H9 (cell line): ENCODE data around the gene RAB27A. TPM values are rescaled to one million over a fixed set of nuclear protein-coding genes. Genes with fewer than 3 reads are reported as not detected.

ENCODE experiments used
- DNase-seq: peaks from one replicate; pipeline ENCODE4 v3.0.0-alpha.2; 2017
- H2AFZ ChIP-seq: one replicate; pipeline ENCODE4 v1.6.1; 2013; ENCODE audit warnings: mild to moderate bottlenecking, low read length, control low read depth, moderate library complexity
- H2AK5ac ChIP-seq: 2 replicates; pipeline ENCODE4 v1.6.1; 2013; ENCODE audit warnings: low read length, control low read depth, mixed read lengths; ENCODE audit not compliant: insufficient read length
- H2BK120ac ChIP-seq: one replicate; pipeline ENCODE4 v1.6.1; 2013; ENCODE audit warnings: low read depth, mild to moderate bottlenecking, low read length, control low read depth, inconsistent platforms; ENCODE audit not compliant: poor library complexity, severe bottlenecking
- H2BK12ac ChIP-seq: 2 replicates; pipeline ENCODE4 v1.6.1; 2013; ENCODE audit warnings: low read length, control low read depth, mixed read lengths, low read depth; ENCODE audit not compliant: insufficient read length
- H2BK15ac ChIP-seq: 2 replicates; pipeline ENCODE4 v1.6.1; 2013; ENCODE audit warnings: low read depth, low read length, control low read depth
- H2BK20ac ChIP-seq: one replicate; pipeline ENCODE4 v1.6.1; 2013; ENCODE audit warnings: low read depth, mild to moderate bottlenecking, low read length, control low read depth, inconsistent platforms; ENCODE audit not compliant: poor library complexity, severe bottlenecking
- H2BK5ac ChIP-seq: 2 replicates; pipeline ENCODE4 v1.6.1; 2013; ENCODE audit warnings: low read length, control low read depth, mixed read lengths; ENCODE audit not compliant: insufficient read length
- H3K14ac ChIP-seq: 2 replicates; pipeline ENCODE4 v1.6.1; 2013; ENCODE audit warnings: low read length, control low read depth; ENCODE audit not compliant: insufficient read depth
- H3K18ac ChIP-seq: 2 replicates; pipeline ENCODE4 v1.6.1; 2013; ENCODE audit warnings: low read depth, mild to moderate bottlenecking, mixed read lengths, low read length, control low read depth; ENCODE audit not compliant: insufficient read length
- H3K23ac ChIP-seq: 2 replicates; pipeline ENCODE4 v1.6.1; 2013; ENCODE audit warnings: low read length, control low read depth, mixed read lengths, low read depth; ENCODE audit not compliant: insufficient read length
- H3K23me2 ChIP-seq: 2 replicates; pipeline ENCODE4 v1.6.1; 2013; ENCODE audit warnings: low read depth, mild to moderate bottlenecking, mixed read lengths, low read length, control low read depth; ENCODE audit not compliant: insufficient read length, poor library complexity, severe bottlenecking
- H3K27ac ChIP-seq: 2 replicates; pipeline ENCODE4 v1.5.1; 2013; ENCODE audit warnings: low read length, control low read depth, mixed read lengths, low read depth; ENCODE audit not compliant: insufficient read length
- H3K27me3 ChIP-seq: 2 replicates; pipeline ENCODE4 v1.6.1; 2013; ENCODE audit warnings: low read length, control low read depth, inconsistent platforms; ENCODE audit not compliant: insufficient read depth
- H3K4ac ChIP-seq: 2 replicates; pipeline ENCODE4 v1.6.1; 2013; ENCODE audit warnings: low read depth, mild to moderate bottlenecking, control low read depth, inconsistent platforms, low read length, moderate library complexity
- H3K4me1 ChIP-seq: 2 replicates; pipeline ENCODE4 v1.6.1; 2013; ENCODE audit warnings: low read length, control low read depth, inconsistent platforms; ENCODE audit not compliant: insufficient read depth
- H3K4me2 ChIP-seq: 2 replicates; pipeline ENCODE4 v1.6.1; 2013; ENCODE audit warnings: low read length, control low read depth, mixed read lengths; ENCODE audit not compliant: insufficient read length, insufficient read depth
- H3K56ac ChIP-seq: 2 replicates; pipeline ENCODE4 v1.6.1; 2013; ENCODE audit warnings: low read depth, mild to moderate bottlenecking, mixed read lengths, low read length, control low read depth; ENCODE audit not compliant: insufficient read length
- H3K79me1 ChIP-seq: 2 replicates; pipeline ENCODE4 v1.6.1; 2013; ENCODE audit warnings: low read depth, mild to moderate bottlenecking, moderate library complexity, low read length, control low read depth, inconsistent platforms; ENCODE audit not compliant: insufficient read depth, poor library complexity, severe bottlenecking
- H3K79me2 ChIP-seq: 2 replicates; pipeline ENCODE4 v1.6.1; 2013; ENCODE audit warnings: low read length, control low read depth, inconsistent platforms; ENCODE audit not compliant: insufficient read depth
- H3K9ac ChIP-seq: 2 replicates; pipeline ENCODE4 v1.6.1; 2013; ENCODE audit warnings: low read length, control low read depth, mixed read lengths; ENCODE audit not compliant: insufficient read length; ENCODE audit errors: extremely low read depth
- H3K9me3 ChIP-seq: one replicate; pipeline ENCODE4 v1.6.1; 2013; ENCODE audit warnings: low read depth, low read length, inconsistent platforms; ENCODE audit not compliant: control insufficient read depth
- H3T11ph ChIP-seq: one replicate; pipeline ENCODE4 v1.6.1; 2013; ENCODE audit warnings: mild to moderate bottlenecking, low read length, control low read depth, inconsistent platforms
- H4K20me1 ChIP-seq: one replicate; pipeline ENCODE4 v1.6.1; 2013; ENCODE audit not compliant: control insufficient read depth, insufficient read length, insufficient read depth
- H4K5ac ChIP-seq: 2 replicates; pipeline ENCODE4 v1.6.1; 2013; ENCODE audit warnings: low read depth, mild to moderate bottlenecking, mixed read lengths, low read length, control low read depth; ENCODE audit not compliant: insufficient read length
- H4K8ac ChIP-seq: replicated peaks from 2 replicates; pipeline ENCODE4 v1.6.1; 2013; ENCODE audit warnings: low read length, control low read depth, mixed read lengths, low read depth; ENCODE audit not compliant: insufficient read length
- H4K91ac ChIP-seq: 2 replicates; pipeline ENCODE4 v1.6.1; 2013; ENCODE audit warnings: low read depth, mild to moderate bottlenecking, moderate library complexity, mixed read lengths, low read length, control low read depth; ENCODE audit not compliant: insufficient read length
- H3K27ac Mint-ChIP-seq, 3 experiments: 2 replicates in 2 of 3; 3 replicates in 1 of 3; pipeline ENCODE4 v1.8.0; 2020 to 2021; ENCODE audit warnings: mixed read lengths in 3 of 3, mild to moderate bottlenecking in 1 of 3, moderate library complexity in 1 of 3
- H3K27me3 Mint-ChIP-seq: 2 replicates; pipeline ENCODE4 v1.8.0; 2021; ENCODE audit warnings: low read depth, mild to moderate bottlenecking, moderate library complexity, mixed read lengths
- H3K36me3 Mint-ChIP-seq, 3 experiments: 2 replicates in 2 of 3; 3 replicates in 1 of 3; pipeline ENCODE4 v1.8.0; 2020 to 2021; ENCODE audit warnings: low read depth in 3 of 3, mixed read lengths in 3 of 3; ENCODE audit not compliant: insufficient read depth in 1 of 3
- H3K4me1 Mint-ChIP-seq, 2 experiments: 2 replicates each; pipeline ENCODE4 v1.8.0; 2020; ENCODE audit warnings: mixed read lengths in 2 of 2
- H3K4me3 Mint-ChIP-seq, 2 experiments: 2 replicates in 1 of 2; 3 replicates in 1 of 2; pipeline ENCODE4 v1.8.0; 2020 to 2021; ENCODE audit warnings: mild to moderate bottlenecking in 2 of 2, mixed read lengths in 2 of 2, moderate library complexity in 1 of 2
- H3K9me3 Mint-ChIP-seq, 2 experiments: 2 replicates in 1 of 2; 3 replicates in 1 of 2; pipeline ENCODE4 v1.8.0; 2020; ENCODE audit warnings: mild to moderate bottlenecking in 2 of 2, mixed read lengths in 2 of 2, moderate library complexity in 1 of 2
- WGBS: extraction: QIAGEN DNeasy Blood & Tissue Kit; methylation state at CpG from one replicate; pipeline ENCODE4 v1.1.7; 2013; ENCODE audit warnings: missing lambda C conversion rate, low lambda C conversion rate, mixed read lengths; ENCODE audit not compliant: insufficient read length; ENCODE audit errors: extremely low coverage; 5-methylcytosine and 5-hydroxymethylcytosine counted together
- total RNA-seq: library from RNA; stranded (reverse); gene quantifications from 2 replicates; pipeline ENCODE4 v1.2.1, GENCODE V29; 2021
- TF ChIP-seq, protein P1 (sequence below): fragments of 200-600 bp; sonication (generic); conservative IDR thresholded peaks from 3 replicates; pipeline ENCODE4 v1.8.0; 2021; ENCODE audit warnings: antibody characterized with exemption, mild to moderate bottlenecking

Gene RAB27A
- total RNA-seq, 1 experiment from 2014 or later, result 6.8 TPM

DNA sequence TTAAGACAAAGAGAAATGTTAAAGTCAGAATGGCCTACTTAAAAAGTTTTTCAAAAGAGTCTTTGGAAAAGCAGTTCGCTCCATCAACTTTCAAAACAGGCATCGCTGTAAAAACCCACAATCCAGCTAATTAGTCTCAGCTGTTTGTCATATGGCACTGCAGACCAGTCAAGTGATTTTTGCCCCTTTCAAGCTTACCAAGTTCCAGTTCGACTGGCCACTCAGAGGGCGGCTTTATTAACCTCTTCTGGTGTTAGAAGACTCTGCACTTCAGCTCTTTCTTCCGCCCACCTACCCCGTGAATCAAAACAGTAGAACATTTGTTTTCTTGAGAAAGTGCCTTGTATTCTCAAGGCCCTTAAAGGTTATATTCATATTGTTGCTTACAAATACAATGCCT is 19.3 kb downstream of the RAB27A start:
- DNase-seq, result no peak
- no CpG with 5 or more reads among the region's 6 CpGs for WGBS
- Histone ChIP-seq H3K4me2 (no peak overlapping the region), H3K9ac (no peak overlapping the region), H3T11ph (no peak overlapping the region), H3K79me1 (no peaks in the 10 kb centered on the region), H2BK12ac (no peak overlapping the region), H3K56ac (no peak overlapping the region), H2BK15ac (no peak overlapping the region), H3K9me3 (no peaks in the 10 kb centered on the region), H4K20me1 (no peaks in the 10 kb centered on the region), H4K8ac (no peak overlapping the region), H2BK20ac (no peak overlapping the region), H2BK120ac (no peak overlapping the region), H3K23me2 (no peaks in the 10 kb centered on the region), H2AFZ (no peak overlapping the region), H2BK5ac (no peak overlapping the region), H2AK5ac (no peak overlapping the region), H3K27ac (no peak overlapping the region), H3K23ac (no peak overlapping the region), H3K27me3 (no peaks in the 10 kb centered on the region), H3K4ac (no peak overlapping the region), H3K4me1 (no peaks in the 10 kb centered on the region), H3K79me2 (no peaks in the 10 kb centered on the region), H3K18ac (no peak overlapping the region), H4K5ac (no peak overlapping the region), H4K91ac (no peak overlapping the region), H3K14ac (no peak overlapping the region)
- TF ChIP-seq, protein P1, sequence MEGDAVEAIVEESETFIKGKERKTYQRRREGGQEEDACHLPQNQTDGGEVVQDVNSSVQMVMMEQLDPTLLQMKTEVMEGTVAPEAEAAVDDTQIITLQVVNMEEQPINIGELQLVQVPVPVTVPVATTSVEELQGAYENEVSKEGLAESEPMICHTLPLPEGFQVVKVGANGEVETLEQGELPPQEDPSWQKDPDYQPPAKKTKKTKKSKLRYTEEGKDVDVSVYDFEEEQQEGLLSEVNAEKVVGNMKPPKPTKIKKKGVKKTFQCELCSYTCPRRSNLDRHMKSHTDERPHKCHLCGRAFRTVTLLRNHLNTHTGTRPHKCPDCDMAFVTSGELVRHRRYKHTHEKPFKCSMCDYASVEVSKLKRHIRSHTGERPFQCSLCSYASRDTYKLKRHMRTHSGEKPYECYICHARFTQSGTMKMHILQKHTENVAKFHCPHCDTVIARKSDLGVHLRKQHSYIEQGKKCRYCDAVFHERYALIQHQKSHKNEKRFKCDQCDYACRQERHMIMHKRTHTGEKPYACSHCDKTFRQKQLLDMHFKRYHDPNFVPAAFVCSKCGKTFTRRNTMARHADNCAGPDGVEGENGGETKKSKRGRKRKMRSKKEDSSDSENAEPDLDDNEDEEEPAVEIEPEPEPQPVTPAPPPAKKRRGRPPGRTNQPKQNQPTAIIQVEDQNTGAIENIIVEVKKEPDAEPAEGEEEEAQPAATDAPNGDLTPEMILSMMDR, result no peak
- Mint-ChIP-seq H3K27me3 (no peaks in the 10 kb centered on the region; the same call in 1 of the 2 replicates), H3K4me3 (no peak overlapping the region), H3K36me3 (no peaks in the 10 kb centered on the region), H3K4me1 (no peaks in the 10 kb centered on the region), H3K27ac (no peak overlapping the region), H3K9me3 (no peaks in the 10 kb centered on the region)
